Gastrocnemius medialis (tissue), 4 donors: ENCODE data around the gene DDX56.

Experiments used
- CTCF ChIP-seq, 5 experiments: fragments of 450-650 bp in 3 of 5; fragments of 200-600 bp in 2 of 5; sonication (generic) in 2 of 5; IDR thresholded peaks in 4 of 5; conservative IDR thresholded peaks in 1 of 5; 1 replicate in 4 of 5; 2 replicates in 1 of 5; pipeline ENCODE4 v1.5.1; 2016 to 2019; ENCODE audit warnings: antibody characterized with exemption in 5 of 5, mild to moderate bottlenecking in 3 of 5, moderate library complexity in 3 of 5
- POLR2A ChIP-seq, 2 donors: fragments of 450-650 bp; IDR thresholded peaks; one replicate each; pipeline ENCODE4 v1.6.1; 2017; ENCODE audit warnings: antibody characterized with exemption in 2 of 2, mild to moderate bottlenecking in 2 of 2, moderate library complexity in 2 of 2

- TF ChIP-seq CTCF (IDR thresholded peaks at IDR 0.05 in 4 of 5, conservative IDR thresholded peaks at IDR 0.05 in 1 of 5) (no peak), POLR2A (IDR thresholded peaks at IDR 0.05) (no peak)
Measured at GRCh38 chr7:44602576-44602910, 28.8 kb upstream of the DDX56 start.
